Activated T-cell treated with anti-CD3 and anti-CD28 coated beads for 24 hours (primary cell): Measurements from ENCODE around the gene TPR.
"Not testable (repeated sequence)": the region's sequence is repeated elsewhere in the genome, so short reads cannot be mapped to it uniquely, and the experiment has no call there.

Source experiments
- DNase-seq: peaks from one replicate; pipeline ENCODE4 v3.0.0-alpha.2; 2020; ENCODE audit warnings: low read depth

TPR gene

GRCh38 chr1:186375152-186375928 lies at the start of gene TPR, which contains the start of gene ODR4:
Gene TPR, minus strand, starts transcription at chr1:186375253. Its CDS starts 225 bp downstream, at chr1:186375028.
Gene ODR4, plus strand, starts transcription at chr1:186375838. Its CDS starts 3,948 bp downstream, at chr1:186379786.
- peak; percentile 94 for DNase-seq

- DNase-seq = no peak
Measured at GRCh38 chr1:186424539-186424938, 49.5 kb upstream of the TPR start.

- DNase-seq = no peak
Measured at GRCh38 chr1:186421446-186421845, 46.4 kb upstream of the TPR start.

DNA sequence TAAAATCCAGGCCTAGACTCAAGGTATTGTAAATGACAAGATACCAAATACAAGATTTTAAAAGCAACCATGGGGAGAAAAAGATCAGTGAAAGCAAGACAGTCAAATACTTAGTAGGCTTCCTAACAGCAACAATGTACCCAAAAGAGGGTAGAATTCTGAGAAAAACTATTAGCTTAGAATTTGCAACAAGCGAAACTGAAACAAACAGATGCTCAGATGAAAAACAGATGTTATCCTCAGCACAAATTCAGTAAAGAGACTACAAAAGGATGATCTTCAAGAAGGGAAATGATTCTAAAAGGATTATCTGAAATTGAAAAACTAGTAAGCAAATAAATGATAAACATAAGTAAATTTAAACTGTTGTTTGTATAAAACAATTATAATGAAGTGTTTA lies 45.9 kb upstream of the TPR start:
- DNase-seq = no peak

GRCh38 chr1:186420311-186420710 lies 45.3 kb upstream of the TPR start:
- DNase-seq = no peak

GRCh38 chr1:186418503-186418902 lies 43.5 kb upstream of the TPR start:
- no peak for DNase-seq

- no peak for DNase-seq
Measured at GRCh38 chr1:186413319-186413718, 38.3 kb upstream of the TPR start.

GRCh38 chr1:186409091-186409490 lies 34.0 kb upstream of the TPR start:
- DNase-seq = no peak

DNA sequence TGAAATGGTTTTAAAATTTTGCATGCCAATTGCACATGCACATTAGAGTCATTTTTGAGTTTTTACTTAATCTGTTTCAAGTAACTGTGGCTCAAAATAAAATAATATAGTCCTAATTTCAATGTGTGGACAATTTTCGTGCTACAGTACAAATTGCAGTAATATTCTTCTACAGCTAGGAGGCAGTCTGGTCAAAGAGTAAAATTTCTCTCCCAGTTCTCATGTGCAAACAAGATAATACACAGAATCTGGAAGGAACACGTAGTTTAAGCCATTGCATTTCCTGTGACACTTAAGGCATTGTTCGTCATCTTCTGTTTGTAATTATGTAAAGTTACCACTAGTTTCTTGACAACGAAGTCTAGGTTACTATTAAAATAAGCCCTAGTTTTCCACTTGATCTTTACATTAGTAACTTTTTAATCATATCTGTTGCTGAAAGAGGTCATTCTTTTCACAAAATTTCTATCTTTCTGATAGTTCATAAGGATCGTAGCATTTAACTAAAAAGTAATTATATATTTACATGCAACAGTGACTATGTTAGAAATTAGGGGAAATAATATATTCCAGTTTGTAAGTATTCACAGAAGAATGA lies 29.5 kb upstream of the TPR start:
- no peak for DNase-seq

DNA sequence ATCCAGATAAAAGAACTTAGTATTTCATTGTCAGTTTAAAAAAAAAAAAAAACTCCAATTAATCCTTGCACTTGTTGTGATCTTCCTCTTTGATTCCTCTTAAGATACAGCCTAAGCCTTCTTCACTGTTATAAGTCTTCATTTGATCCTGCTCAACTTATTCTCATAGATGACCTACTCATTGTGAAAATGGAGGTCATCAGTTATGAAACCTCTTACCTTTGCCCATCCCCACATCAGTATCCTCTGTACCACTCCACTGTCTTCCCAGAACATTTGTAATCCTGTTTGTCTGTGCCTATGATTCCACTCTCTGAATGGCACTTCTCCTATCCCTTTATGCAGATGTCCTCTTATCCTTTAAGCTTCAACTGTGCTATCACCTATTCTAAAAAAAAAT lies 28.6 kb upstream of the TPR start:
- DNase-seq = no peak

- not testable (repeated sequence) for DNase-seq
Measured at GRCh38 chr1:186401446-186401845, 26.4 kb upstream of the TPR start.

DNA sequence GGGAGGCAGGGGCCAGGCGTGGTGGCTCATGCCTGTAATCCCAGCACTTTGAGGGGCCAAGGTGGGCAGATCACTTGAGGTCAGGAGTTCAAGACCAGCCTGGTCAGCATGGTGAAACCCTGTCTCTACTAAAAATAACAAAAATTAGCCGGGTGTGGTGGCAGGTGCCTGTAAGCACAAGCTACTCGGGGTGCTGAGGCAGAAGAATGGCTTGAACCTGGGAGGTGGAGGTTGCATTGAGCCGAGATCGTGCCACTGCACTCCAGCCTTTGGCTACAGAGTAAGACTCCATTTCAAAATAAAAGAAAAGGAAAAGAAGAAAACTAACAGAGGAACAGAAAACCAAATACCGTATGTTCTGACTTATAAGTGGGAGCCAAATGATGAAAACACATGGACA lies 17.7 kb upstream of the TPR start:
- DNase-seq = not testable (repeated sequence)

DNA sequence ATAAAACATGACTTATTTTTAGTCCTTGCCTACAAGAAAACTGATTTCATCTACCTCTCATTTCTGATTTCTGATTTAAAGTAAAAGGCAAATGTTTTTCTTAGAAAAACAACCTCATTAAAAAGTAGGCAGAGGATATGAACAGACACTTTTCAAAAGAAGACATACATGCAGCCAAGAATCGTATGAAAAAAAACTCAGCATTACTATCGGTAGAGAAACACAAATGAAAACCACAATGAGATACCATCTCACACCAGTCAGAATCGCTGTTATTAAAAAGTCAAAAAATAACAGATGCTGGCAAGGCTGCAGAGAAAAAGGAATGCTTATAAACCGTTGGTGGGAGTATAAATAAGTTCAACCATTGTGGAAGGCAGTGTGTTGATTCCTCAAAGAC lies 16.8 kb upstream of the TPR start:
- DNase-seq = no peak

- no peak for DNase-seq
Measured at GRCh38 chr1:186390925-186391324, 15.9 kb upstream of the TPR start.

GRCh38 chr1:186386725-186387383 lies 11.8 kb upstream of the TPR start:
- no peak for DNase-seq

GRCh38 chr1:186375929-186376319 lies 871 bp upstream of the TPR start:
- no peak for DNase-seq

GRCh38 chr1:186374303-186375151 lies 526 bp downstream of the TPR start:
- DNase-seq = peak; percentile 11

DNA sequence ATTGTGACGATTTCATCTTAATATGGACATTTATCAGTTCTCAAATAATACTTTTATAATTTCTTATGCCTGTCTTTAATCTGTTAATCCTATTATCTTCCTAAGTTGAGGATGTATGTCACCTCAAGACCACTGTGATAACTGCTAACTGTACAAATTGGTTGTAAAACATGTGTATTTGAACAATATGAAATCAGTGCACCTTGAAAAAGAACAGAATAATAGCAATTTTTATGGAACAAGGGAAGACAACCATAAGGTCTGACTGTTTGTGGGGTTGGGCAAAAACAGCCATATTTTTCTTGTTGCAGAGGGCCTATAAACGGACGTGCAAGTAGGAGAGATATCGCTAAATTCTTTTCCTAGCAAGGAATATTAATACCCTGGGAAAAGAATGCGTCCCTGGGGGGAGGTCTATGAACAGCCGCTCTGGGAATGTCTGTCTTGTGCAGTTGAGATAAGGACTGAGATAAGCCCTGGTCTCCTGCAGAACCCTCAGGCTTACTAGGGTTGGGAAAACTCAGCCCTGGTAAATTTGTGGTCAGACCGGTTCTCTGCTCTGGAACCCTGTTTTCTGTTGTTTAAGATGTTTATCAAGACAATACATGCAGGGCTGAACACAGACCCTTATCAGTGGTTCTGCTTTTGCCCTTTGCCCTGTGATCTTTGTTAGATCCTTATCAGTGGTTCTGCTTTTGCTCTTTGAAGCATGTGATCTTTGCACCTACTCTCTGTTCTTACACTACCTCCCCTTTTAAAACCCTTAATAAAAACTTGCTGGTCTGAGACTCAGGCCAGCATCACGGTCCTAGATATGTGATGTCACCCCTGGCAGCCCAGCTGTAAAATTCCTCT lies 27.0 kb downstream of the TPR start:
- DNase-seq = not testable (repeated sequence)

- no peak for DNase-seq
Measured at GRCh38 chr1:186340772-186341171, 34.3 kb downstream of the TPR start.

GRCh38 chr1:186337554-186337953 lies 37.5 kb downstream of the TPR start:
- no peak for DNase-seq

DNA sequence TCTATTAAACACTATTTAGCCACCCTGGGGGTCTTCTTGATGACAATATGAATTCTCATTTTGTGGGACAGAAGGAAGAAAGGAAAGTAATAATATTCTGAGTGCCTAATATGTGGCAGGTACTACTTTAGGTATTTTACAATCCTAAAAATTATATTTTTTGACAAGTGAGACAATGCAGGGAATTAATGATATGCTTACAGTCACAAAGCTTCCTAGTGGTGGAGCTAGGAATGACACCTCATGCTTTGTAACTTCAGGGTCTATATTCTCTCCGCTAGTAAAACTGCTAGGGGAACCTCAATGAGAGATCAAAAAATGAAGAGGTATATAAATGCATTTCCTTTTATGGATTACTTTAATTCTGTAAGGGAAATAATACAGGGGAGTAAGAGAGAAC lies 44.3 kb downstream of the TPR start:
- DNase-seq = no peak
